ENCODE data around the gene ANKS6. TPM values are rescaled to one million over a fixed set of nuclear protein-coding genes. Genes with fewer than 3 reads are reported as not detected.

Gene ANKS6
- total and polyA plus RNA-seq, 2 of the 4 experiments (the other 2 are of a cell fraction) = 9.0 to 23.6 TPM

DNA sequence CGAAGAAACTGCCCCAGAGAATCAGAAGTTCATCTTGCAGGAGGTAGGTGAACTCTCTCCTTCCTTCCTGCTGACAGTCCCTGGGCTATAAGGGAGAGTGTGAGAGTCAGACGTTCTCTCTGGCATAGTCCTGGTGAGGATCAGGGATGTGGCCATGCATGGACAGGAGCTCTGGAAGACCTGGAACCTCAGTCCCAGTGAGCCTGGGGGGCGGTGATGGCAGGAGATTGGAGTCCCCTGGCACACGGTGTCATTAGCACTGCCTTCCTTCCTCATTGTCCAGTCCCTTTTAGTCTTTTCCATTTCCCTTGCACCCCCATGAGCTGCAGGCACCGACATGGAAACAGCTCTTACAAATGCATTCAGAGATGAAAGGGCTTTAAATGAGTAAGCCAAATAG lies 49.7 kb upstream of the ANKS6 start (continued):
- TF ChIP-seq, protein P1, sequence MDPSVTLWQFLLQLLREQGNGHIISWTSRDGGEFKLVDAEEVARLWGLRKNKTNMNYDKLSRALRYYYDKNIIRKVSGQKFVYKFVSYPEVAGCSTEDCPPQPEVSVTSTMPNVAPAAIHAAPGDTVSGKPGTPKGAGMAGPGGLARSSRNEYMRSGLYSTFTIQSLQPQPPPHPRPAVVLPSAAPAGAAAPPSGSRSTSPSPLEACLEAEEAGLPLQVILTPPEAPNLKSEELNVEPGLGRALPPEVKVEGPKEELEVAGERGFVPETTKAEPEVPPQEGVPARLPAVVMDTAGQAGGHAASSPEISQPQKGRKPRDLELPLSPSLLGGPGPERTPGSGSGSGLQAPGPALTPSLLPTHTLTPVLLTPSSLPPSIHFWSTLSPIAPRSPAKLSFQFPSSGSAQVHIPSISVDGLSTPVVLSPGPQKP (IDR thresholded peaks at IDR 0.05; ENCODE audit: borderline replicate concordance, low read depth, low read length) = no peak
- no peak for TF ChIP-seq MXI1 (IDR thresholded peaks at IDR 0.05; ENCODE audit: borderline replicate concordance, low read depth, low read length)
- TF ChIP-seq, protein P2, sequence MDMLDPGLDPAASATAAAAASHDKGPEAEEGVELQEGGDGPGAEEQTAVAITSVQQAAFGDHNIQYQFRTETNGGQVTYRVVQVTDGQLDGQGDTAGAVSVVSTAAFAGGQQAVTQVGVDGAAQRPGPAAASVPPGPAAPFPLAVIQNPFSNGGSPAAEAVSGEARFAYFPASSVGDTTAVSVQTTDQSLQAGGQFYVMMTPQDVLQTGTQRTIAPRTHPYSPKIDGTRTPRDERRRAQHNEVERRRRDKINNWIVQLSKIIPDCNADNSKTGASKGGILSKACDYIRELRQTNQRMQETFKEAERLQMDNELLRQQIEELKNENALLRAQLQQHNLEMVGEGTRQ (IDR thresholded peaks at IDR 0.05; ENCODE audit: low read depth, low read length) = no peak
- no peak for TF ChIP-seq RCOR1 (IDR thresholded peaks at IDR 0.05; ENCODE audit: insufficient replicate concordance, low read length)

Data from IMR-90 (cell line).